ENCODE measurements around the gene CCDC74A.
A peak's percentile ranks its signal among the peaks of the same experiment; 100 is the strongest.
"Not testable (repeated sequence)": the region's sequence is repeated elsewhere in the genome, so short reads cannot be mapped to it uniquely, and the experiment has no call there.

Gene CCDC74A

GRCh38 chr2:131527131-131528001 lies at the start of gene CCDC74A:
TSS of gene CCDC74A (plus strand) at chr2:131527888. CDS start at chr2:131527971, 83 bp downstream.
- DNase-seq: not testable (repeated sequence)

DNA sequence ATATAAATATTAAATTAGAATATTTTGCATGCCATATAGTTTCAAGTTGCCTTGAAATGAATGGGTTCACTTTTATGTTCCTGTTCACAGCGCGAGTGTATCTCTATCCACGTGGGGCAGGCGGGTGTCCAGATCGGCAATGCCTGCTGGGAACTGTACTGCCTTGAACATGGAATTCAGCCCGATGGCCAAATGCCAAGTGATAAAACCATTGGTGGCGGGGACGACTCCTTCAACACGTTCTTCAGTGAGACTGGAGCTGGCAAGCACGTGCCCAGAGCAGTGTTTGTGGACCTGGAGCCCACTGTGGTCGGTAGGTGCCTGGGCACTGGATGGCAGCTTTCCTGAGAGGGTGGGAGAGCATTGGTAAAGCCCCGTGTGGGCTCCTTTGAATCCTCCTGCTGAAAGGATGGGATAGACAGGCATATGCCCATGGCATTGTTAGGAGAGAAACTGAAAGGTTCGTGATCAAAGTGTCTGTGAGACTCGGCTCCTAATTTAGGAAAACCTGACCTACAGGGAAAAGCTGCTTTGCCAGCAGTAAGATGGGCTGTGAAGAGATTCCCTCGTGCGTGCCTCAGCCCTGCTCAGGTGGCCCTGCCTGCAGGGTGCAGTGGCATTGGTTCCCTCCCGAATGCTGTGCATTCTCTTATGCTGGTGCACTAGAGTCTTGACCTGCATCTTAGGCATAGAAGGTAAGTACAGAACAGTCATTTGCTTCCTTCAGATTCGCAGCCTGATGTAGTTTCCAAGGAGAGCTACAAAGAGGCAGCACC lies 49.4 kb upstream of the CCDC74A start:
- DNase-seq: not testable (repeated sequence)

- not testable (repeated sequence) for DNase-seq
Measured at GRCh38 chr2:131478850-131479461, 48.7 kb upstream of the CCDC74A start.

- DNase-seq: not testable (repeated sequence)
Measured at GRCh38 chr2:131480351-131480750, 47.3 kb upstream of the CCDC74A start.

DNA sequence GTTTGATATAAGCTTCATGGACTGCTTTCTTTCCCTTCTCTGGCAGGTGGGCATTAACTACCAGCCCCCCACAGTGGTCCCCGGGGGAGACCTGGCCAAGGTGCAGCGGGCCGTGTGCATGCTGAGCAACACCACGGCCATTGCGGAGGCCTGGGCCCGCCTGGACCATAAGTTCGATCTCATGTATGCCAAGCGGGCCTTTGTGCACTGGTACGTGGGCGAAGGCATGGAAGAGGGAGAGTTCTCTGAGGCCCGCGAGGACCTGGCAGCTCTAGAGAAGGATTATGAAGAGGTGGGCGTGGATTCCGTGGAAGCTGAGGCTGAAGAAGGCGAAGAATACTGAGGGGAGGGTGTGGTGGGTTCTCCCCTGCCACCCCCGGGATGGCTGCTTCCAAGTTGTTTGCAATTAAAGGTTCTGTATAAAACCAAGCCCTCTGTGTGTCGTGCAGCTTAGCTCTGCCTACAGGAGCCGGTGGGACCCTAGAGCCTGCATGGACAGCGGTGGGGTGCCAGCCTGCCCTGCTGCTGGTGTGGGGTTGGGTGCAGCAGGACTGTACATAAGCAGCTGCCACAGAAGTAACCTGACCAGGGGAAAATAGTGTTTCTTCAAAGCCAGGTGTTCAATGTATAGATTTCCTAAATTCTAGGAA lies 45.1 kb upstream of the CCDC74A start:
- DNase-seq: not testable (repeated sequence)

- not testable (repeated sequence) for DNase-seq
Measured at GRCh38 chr2:131483981-131484820, 43.5 kb upstream of the CCDC74A start.

DNA sequence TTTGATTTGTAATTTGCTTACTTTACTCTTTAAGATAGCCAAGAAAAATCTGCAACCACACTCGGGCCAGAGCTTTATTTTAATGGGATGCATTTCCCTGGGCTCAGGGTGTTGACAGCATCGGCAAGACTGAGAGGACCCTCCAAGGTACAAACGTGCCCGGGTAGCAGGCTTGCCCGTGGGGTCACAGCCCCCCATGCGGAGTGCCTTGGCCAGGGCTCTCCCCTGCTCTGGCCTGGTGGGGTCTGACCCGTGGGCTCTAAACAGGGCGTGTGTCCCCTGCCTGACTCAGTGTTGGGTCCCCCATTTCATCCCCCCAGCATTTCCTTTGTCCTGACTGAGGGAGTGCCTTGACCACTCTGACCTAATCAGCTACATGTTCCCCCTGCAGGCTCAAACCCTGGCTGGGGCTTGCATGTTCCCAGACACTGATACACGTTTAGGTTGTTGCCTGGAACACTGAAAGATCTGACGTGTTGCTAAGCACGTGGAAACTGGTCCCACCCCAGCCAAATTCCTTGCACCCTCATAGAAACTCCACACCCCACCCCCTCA lies 42.7 kb upstream of the CCDC74A start:
- DNase-seq: not testable (repeated sequence)

DNA sequence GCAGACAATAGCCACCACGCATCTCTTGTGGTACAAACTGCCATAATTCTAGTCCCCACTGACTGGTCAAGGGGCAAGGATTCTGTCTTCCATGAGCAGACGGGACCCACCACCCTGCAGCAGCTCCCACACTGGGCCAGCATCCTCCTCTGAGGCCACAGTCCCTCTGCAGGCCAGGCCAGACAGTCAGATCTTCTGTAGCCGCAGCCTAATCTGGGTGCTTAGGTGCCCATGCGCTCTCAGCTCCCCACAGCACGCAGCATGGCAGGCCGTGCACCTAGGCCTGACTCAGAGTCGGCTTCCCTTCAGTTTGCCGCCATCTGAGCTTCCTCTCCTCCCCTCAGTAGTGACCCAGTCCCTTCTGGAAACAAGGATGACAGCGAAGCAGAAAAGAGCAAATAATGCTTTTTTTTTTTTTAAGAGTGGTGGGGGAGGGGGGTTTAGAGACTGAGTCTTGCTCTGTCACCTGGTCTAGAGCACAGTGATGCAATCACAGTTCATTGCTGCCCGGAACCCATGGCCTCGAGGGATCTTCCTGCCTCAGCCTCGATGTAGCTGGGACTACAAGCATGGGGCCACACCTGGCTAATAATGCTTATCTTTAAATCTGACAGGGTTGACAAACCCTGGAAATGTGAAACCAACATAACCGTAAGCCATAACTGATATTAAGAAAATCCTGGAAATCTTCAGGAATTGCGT lies 41.3 kb upstream of the CCDC74A start:
- not testable (repeated sequence) for DNase-seq

- no peak for DNase-seq
Measured at GRCh38 chr2:131488306-131489205, 39.1 kb upstream of the CCDC74A start.

DNA sequence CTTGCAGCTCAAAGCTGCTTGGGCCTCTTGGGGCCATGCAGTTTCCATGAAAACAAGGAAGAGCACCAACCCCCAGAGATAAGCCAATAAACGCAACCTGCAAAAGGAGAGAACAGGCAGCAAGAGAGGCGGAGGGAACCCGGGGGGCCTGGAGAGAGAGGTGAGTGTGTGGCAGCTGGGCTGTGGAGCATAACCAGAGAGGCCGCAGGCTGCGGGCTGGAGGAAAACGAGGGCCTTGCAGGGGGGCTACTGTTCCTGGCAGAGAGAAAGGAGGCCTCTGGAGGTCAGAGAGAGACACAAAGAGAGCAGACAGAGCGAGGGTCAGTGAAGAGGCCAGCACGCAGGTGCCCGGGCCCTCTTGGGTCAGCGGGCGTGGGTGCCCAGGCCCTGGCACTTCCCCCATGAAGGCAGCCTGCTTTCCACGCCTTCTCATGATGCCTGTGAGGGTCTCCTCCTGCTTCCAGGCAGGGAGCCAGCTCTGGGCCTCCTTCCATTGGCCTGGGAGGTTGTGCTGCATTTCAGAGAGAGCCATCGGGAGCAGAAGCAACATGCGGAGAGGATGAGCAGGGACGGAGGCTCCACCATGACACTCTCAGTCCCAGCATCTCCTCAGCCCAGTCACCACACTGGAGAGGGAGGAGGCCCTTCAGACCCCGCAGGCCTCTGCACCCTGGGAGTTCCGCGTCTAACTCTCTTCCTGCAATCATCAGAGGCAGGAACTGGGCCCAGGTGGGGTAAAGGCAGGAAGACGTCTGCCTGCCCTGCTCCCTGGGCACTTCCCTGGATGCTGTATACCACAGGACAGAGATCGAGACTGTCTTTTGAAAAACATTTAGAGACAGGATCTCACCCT lies 36.8 kb upstream of the CCDC74A start:
- DNase-seq: not testable (repeated sequence)

DNA sequence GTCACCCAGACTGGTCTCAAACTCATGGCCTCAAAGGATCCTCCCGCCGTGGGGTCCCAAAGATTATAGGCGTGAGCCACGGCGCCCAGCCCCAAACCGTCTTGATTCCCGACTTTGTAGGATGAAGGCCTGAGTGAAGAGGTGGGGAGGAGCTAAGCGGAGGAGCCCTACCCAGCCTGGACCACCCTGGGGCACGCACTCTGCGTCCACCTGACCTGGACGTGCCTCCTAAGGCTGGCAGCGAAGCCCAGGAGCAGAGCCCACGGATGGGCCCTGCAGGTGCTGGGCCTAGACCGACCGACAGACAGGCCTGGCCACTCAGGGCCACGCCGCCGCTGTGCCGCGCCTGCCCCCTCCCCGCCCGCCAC lies 36.2 kb upstream of the CCDC74A start:
- DNase-seq: not testable (repeated sequence)

- not testable (repeated sequence) for DNase-seq
Measured at GRCh38 chr2:131492015-131492417, 35.7 kb upstream of the CCDC74A start, which contains the start of gene MZT2A. TSS of gene MZT2A (minus strand) at chr2:131492397. CDS start at chr2:131492376, 21 bp downstream.

GRCh38 chr2:131492418-131493198 lies 35.1 kb upstream of the CCDC74A start:
- DNase-seq: peak; percentile 75

DNA sequence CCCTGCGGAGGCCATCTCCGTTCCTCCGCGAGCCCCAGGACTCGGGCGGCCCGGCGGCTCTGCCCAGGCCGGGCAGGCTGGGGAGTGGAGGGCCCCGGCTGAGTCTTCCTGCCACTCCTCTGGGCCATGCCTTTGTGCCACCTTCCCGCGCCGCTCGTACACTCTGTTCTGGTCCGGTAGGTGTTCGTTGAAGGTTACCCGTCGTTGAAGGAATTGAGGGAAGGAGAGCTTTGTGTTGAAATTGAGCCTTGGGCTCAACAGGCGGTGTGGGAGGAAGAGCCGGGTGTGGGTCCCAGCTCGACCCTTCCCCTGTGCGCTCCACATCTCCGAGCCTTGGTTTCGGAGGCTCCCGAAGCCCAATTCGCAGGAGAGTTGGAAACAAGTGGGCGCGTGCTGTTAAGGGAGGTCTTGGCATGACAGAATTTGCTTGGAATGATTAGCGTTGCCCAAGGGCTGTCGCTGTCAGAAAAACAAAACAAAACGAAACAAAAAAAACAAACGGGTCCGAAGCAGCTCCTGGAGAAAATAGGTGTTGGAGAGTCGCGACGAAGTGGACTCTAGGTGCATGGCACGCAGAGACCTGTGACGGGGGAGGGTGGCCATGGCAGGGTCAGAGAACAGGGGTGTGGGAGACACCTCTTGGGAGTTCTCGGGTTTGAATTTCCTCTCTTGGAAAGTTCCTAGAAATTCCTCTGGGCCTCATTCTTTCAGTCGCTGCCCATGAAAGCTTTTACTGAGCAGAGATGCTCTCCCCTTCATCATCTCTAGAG lies 34.3 kb upstream of the CCDC74A start:
- DNase-seq: no peak

GRCh38 chr2:131495506-131495905 lies 32.2 kb upstream of the CCDC74A start:
- not testable (repeated sequence) for DNase-seq

- DNase-seq: not testable (repeated sequence)
Measured at GRCh38 chr2:131498321-131498973, 29.2 kb upstream of the CCDC74A start.

All from NCI-H446 treated with DMSO at 0.1 percent for 48 hours (cell line).